ENCODE data around the gene PLIN3. TPM values are rescaled to one million over a fixed set of nuclear protein-coding genes. Genes with fewer than 3 reads are reported as not detected.

The PLIN3 gene, protein sequence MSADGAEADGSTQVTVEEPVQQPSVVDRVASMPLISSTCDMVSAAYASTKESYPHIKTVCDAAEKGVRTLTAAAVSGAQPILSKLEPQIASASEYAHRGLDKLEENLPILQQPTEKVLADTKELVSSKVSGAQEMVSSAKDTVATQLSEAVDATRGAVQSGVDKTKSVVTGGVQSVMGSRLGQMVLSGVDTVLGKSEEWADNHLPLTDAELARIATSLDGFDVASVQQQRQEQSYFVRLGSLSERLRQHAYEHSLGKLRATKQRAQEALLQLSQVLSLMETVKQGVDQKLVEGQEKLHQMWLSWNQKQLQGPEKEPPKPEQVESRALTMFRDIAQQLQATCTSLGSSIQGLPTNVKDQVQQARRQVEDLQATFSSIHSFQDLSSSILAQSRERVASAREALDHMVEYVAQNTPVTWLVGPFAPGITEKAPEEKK
- total RNA-seq, result 10 to 100 TPM; 29.5 to 96.3 (median 40.5) TPM

DNA sequence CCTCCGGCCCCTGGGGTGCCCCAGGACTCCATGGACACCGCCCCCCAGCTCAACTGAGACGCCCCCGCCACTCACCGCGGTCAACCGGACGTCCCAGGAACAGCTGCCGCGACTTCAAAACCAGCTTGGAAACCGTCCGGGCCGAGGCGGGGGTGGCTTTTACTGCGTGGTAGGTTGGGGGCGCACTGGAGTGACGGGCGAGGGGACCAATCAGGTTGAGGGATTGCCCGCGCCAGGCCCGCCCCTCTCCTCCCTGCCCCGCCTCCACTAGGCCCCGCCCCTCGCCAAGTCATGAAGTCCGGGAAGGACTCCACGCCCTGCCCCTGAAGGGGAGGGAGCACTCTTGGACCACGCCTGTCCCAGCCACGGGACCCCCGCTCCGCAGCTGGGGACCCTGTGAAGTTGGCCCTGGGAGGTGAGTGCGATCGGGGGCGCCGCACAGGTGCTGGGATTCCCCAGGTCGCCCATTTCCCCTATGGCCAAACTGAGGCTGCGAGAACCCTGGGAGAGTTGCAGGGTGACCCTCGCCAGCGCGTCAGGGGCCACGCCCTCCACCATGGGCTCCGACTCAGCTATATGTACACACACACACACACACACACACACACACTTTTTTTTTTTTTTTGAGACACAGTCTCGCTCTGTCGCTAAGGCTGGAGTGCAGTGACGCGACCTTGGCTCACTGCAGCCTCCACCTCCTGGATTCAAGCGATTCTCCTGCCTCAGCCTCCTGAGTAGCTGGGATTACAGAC is at the start of gene PLIN3:
Gene PLIN3, minus strand, starts transcription at position 134 of the 752 bp plus-strand sequence. CDS start 6,273 bp downstream, outside the sequence.
- peak in 1 of 2 donors; percentile 57 for TF ChIP-seq POLR2A (IDR thresholded peaks at IDR 0.05)
- TF ChIP-seq, protein P1, sequence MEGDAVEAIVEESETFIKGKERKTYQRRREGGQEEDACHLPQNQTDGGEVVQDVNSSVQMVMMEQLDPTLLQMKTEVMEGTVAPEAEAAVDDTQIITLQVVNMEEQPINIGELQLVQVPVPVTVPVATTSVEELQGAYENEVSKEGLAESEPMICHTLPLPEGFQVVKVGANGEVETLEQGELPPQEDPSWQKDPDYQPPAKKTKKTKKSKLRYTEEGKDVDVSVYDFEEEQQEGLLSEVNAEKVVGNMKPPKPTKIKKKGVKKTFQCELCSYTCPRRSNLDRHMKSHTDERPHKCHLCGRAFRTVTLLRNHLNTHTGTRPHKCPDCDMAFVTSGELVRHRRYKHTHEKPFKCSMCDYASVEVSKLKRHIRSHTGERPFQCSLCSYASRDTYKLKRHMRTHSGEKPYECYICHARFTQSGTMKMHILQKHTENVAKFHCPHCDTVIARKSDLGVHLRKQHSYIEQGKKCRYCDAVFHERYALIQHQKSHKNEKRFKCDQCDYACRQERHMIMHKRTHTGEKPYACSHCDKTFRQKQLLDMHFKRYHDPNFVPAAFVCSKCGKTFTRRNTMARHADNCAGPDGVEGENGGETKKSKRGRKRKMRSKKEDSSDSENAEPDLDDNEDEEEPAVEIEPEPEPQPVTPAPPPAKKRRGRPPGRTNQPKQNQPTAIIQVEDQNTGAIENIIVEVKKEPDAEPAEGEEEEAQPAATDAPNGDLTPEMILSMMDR (IDR thresholded peaks at IDR 0.05), result peak in 1 of 5 experiments; percentile 18
- peak; percentile 46 to 71 for TF ChIP-seq EP300 (IDR thresholded peaks at IDR 0.05)

GRCh38 chr19:4916292-4917082 is 49.0 kb upstream of the PLIN3 start:
- WGBS, 2 donors, result 73 to 76% methylated on average over 41 of the region's 41 CpGs
- TF ChIP-seq EP300 (IDR thresholded peaks at IDR 0.05) (no peak), POLR2A (IDR thresholded peaks at IDR 0.05) (no peak)
- TF ChIP-seq, protein P1 (IDR thresholded peaks at IDR 0.05), result no peak
- H3K36me3 ChIP-seq, result no peaks in the 10 kb centered on the region
- H3K4me1 ChIP-seq, result peaks cover 0 to 22% (median 9%) of the 10 kb centered on the region in 4 donors
- DNase-seq (ENCODE audit: low spot score in 2 of 2), result no peak
- H3K4me3 ChIP-seq, result peak overlapping the region in 3 of 4 donors; percentile 9 to 49 (median 30)
- H3K9me3 ChIP-seq, result no peaks in the 10 kb centered on the region
- no peaks in the 10 kb centered on the region for H3K27me3 ChIP-seq
- peak overlapping the region in 2 of 4 donors; percentile 1 to 81 for H3K27ac ChIP-seq

More for the DNA sequence above, at the start of gene PLIN3:
- 10 to 13% methylated on average over 27 to 28 of the region's 46 CpGs for WGBS, 2 donors
- peak within 1 kb of the TSS; percentile 67 to 92 (median 76) for H3K4me3 ChIP-seq
- H3K9me3 ChIP-seq, result no peaks in the 10 kb centered on the region
- H3K27ac ChIP-seq, result peak within 1 kb of the TSS; percentile 79 to 95 (median 92)
- no peaks in the 10 kb centered on the region for H3K27me3 ChIP-seq
- peaks cover 0 to 6% (median 0%) of the 10 kb centered on the region in 3 donors for H3K36me3 ChIP-seq
- peaks cover 0 to 19% (median 12%) of the 10 kb centered on the region in 4 donors for H3K4me1 ChIP-seq
- peak; percentile 97 to 98 for DNase-seq (ENCODE audit: low spot score in 2 of 2)

DNA sequence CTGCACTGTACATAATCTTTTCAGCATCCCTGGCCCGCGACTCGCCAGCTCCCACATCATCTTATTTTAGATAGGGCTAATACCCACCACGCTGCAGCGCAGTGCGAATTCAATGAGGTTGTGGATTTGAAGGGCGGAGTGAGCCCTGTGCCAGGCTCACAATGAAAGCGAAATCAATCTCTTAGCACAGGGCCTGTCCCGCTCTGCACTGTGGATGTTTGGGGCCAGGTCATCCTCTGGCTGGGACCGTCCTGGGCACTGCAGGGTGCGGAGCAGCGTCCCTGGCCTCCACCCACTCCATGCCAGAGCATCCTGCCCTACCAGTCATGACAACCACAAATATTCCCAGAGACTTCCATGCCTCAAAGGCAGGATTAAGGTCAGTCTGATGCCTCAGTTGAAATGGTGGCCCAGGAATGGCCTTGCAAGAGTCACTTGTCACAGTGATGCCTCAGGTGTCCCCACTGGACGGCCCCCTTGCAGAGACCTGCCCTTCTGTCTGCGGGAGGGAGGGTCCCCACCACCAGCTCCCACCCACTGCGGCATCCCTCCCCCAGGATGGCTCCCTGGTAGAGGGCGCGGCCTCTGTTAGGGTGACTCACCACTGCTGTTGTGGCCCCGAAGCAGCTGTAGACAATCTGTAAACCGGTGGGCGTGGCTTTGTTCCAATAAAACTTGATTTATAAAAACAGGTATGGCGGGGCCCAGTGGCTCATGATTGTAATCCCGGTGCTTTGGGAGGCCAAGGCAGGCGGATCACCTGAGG is 47.5 kb upstream of the PLIN3 start:
- no peaks in the 10 kb centered on the region for H3K9me3 ChIP-seq
- no peaks in the 10 kb centered on the region for H3K36me3 ChIP-seq
- H3K27ac ChIP-seq, result no peak overlapping the region
- WGBS, 2 donors, result 80 to 81% methylated on average over 20 to 23 of the region's 23 CpGs
- peak in 1 of 2 donors; percentile 25 for DNase-seq (ENCODE audit: low spot score in 2 of 2)
- TF ChIP-seq, protein P1 (IDR thresholded peaks at IDR 0.05), result no peak
- TF ChIP-seq POLR2A (IDR thresholded peaks at IDR 0.05) (no peak), EP300 (IDR thresholded peaks at IDR 0.05) (no peak)
- H3K4me3 ChIP-seq, result peak overlapping the region in 2 of 4 donors; percentile 30 to 49
- H3K27me3 ChIP-seq, result no peaks in the 10 kb centered on the region
- peaks cover 0 to 35% (median 21%) of the 10 kb centered on the region in 4 donors for H3K4me1 ChIP-seq

- no peaks in the 10 kb centered on the region for H3K9me3 ChIP-seq
- DNase-seq (ENCODE audit: low spot score in 2 of 2), result no peak
- peaks cover 0 to 4% of the 10 kb centered on the region in 2 donors for H3K27me3 ChIP-seq
- no peaks in the 10 kb centered on the region for H3K36me3 ChIP-seq
- no peak for TF ChIP-seq EP300 (IDR thresholded peaks at IDR 0.05)
- TF ChIP-seq, protein P1 (IDR thresholded peaks at IDR 0.05), result no peak
- TF ChIP-seq POLR2A (IDR thresholded peaks at IDR 0.05), result no peak
- 76 to 79% methylated on average over 24 of the region's 24 CpGs for WGBS, 2 donors
- H3K4me3 ChIP-seq, result peak overlapping the region in 1 of 4 donors; percentile 30
- peaks cover 0 to 41% (median 25%) of the 10 kb centered on the region in 4 donors for H3K4me1 ChIP-seq
- H3K27ac ChIP-seq, result no peak overlapping the region
Observed at GRCh38 chr19:4913996-4914735, 46.7 kb upstream of the PLIN3 start.

Data from tibial nerve (tissue), 4 donors.